HL-60 (cell line): ENCODE data around the gene KLF18.

Experiments
- DNase-seq, 2 experiments: peaks; one replicate each; pipeline ENCODE4 v3.0.0-alpha.2; 2010 to 2020; ENCODE audit warnings: low read depth in 1 of 2, low spot score in 1 of 2
- H3K27ac ChIP-seq: fragments of 250-450 bp; sonication (Bioruptor Pico); replicated peaks from 2 replicates; pipeline ENCODE4 v1.5.1; 2020; ENCODE audit warnings: mild to moderate bottlenecking, moderate library complexity
- H3K27me3 ChIP-seq: fragments of 250-450 bp; sonication (Bioruptor Pico); 2 replicates; pipeline ENCODE4 v1.5.1; 2021; ENCODE audit warnings: mild to moderate bottlenecking, moderate library complexity; ENCODE audit not compliant: insufficient read depth, poor library complexity, severe bottlenecking
- H3K4me3 ChIP-seq: replicated peaks from 2 replicates; pipeline ENCODE4 v1.5.1; 2011; ENCODE audit warnings: mild to moderate bottlenecking, control low read depth, low read length; ENCODE audit not compliant: insufficient read depth
- CTCF ChIP-seq: IDR thresholded peaks from one replicate; pipeline ENCODE4 v1.5.1; 2011; ENCODE audit warnings: low read length, control low read depth, inconsistent platforms; ENCODE audit not compliant: insufficient read depth
- GABPA ChIP-seq: IDR thresholded peaks from 2 replicates; pipeline ENCODE4 v1.6.1; 2012; ENCODE audit warnings: low read depth
- POLR2AphosphoS5 ChIP-seq: IDR thresholded peaks from 2 replicates; pipeline ENCODE4 v1.6.1; 2012; ENCODE audit warnings: low read depth
- REST ChIP-seq: IDR thresholded peaks from 2 replicates; pipeline ENCODE4 v1.6.1; 2012; ENCODE audit warnings: low read depth; ENCODE audit not compliant: insufficient replicate concordance
- SPI1 ChIP-seq: IDR thresholded peaks from 2 replicates; pipeline ENCODE4 v1.6.1; 2012; ENCODE audit warnings: low read depth, mild to moderate bottlenecking, borderline replicate concordance
- long read RNA-seq: library from polyadenylated mRNA; unstranded; transcript quantifications from one replicate; pipeline ENCODE4 v2.0.0, GENCODE V29; 2020

KLF18 gene
- long read RNA-seq, result 0 reads

- no peak for DNase-seq
- H3K27ac ChIP-seq, result no peak within 1 kb of the TSS
- no peaks in the 10 kb centered on the region for H3K27me3 ChIP-seq
- TF ChIP-seq SPI1 (no peak), POLR2AphosphoS5 (no peak), CTCF (no peak), REST (no peak), GABPA (no peak)
- no peak within 1 kb of the TSS for H3K4me3 ChIP-seq
Observed at GRCh38 chr1:44141531-44141930, at the start of gene KLF18. KLF18 (minus strand) TSS chr1:44141631; CDS start chr1:44141631, 0 bp downstream.

- DNase-seq, result no peak
- Histone ChIP-seq H3K27ac (no peak overlapping the region), H3K27me3 (no peaks in the 10 kb centered on the region), H3K4me3 (no peak overlapping the region)
- TF ChIP-seq POLR2AphosphoS5 (no peak), REST (no peak), SPI1 (no peak), CTCF (no peak), GABPA (no peak)
Observed at GRCh38 chr1:44174630-44175029, 33.2 kb upstream of the KLF18 start.

GRCh38 chr1:44170281-44170823 is 28.9 kb upstream of the KLF18 start:
- H3K27me3 ChIP-seq, result no peaks in the 10 kb centered on the region
- H3K4me3 ChIP-seq, result no peak overlapping the region
- DNase-seq, result no peak
- TF ChIP-seq REST (no peak), GABPA (no peak), POLR2AphosphoS5 (no peak), SPI1 (no peak), CTCF (no peak)
- no peak overlapping the region for H3K27ac ChIP-seq
